Measurements from ENCODE around the gene BCCIP.

The BCCIP gene

GRCh38 chr10:125844751-125845221 is 21.4 kb downstream of the BCCIP start:
- no peak for DNase-seq (ENCODE audit: low read depth)

- no peak for DNase-seq (ENCODE audit: low read depth)
Measured at GRCh38 chr10:125845617-125846016, 22.3 kb downstream of the BCCIP start.

GRCh38 chr10:125846894-125847293 is 23.5 kb downstream of the BCCIP start:
- no peak for DNase-seq (ENCODE audit: low read depth)

GRCh38 chr10:125848371-125848770 is 25.0 kb downstream of the BCCIP start:
- DNase-seq (ENCODE audit: low read depth) = no peak

- no peak for DNase-seq (ENCODE audit: low read depth)
Measured at GRCh38 chr10:125848857-125849256, 25.5 kb downstream of the BCCIP start.

GRCh38 chr10:125849448-125849847 is 26.1 kb downstream of the BCCIP start:
- no peak for DNase-seq (ENCODE audit: low read depth)

GRCh38 chr10:125850766-125851731 is 27.7 kb downstream of the BCCIP start:
- DNase-seq (ENCODE audit: low read depth) = no peak

- no peak for DNase-seq (ENCODE audit: low read depth)
Measured at GRCh38 chr10:125852487-125852886, 29.1 kb downstream of the BCCIP start.

GRCh38 chr10:125857185-125857760 is 33.9 kb downstream of the BCCIP start:
- DNase-seq (ENCODE audit: low read depth) = no peak

- no peak for DNase-seq (ENCODE audit: low read depth)
Measured at GRCh38 chr10:125859128-125859817, 35.9 kb downstream of the BCCIP start.

GRCh38 chr10:125865120-125865519 is 41.8 kb downstream of the BCCIP start:
- no peak for DNase-seq (ENCODE audit: low read depth)

- no peak for DNase-seq (ENCODE audit: low read depth)
Measured at GRCh38 chr10:125866421-125867029, 43.2 kb downstream of the BCCIP start.

GRCh38 chr10:125868372-125868975 is 45.1 kb downstream of the BCCIP start:
- DNase-seq (ENCODE audit: low read depth) = peak; percentile 5

- DNase-seq (ENCODE audit: low read depth) = no peak
Measured at GRCh38 chr10:125871338-125871737, 48.0 kb downstream of the BCCIP start.

- DNase-seq (ENCODE audit: low read depth) = no peak
Measured at GRCh38 chr10:125878957-125879835, 55.9 kb downstream of the BCCIP start.

GRCh38 chr10:125880719-125881118 is 57.4 kb downstream of the BCCIP start:
- DNase-seq (ENCODE audit: low read depth) = no peak

- DNase-seq (ENCODE audit: low read depth) = no peak
Measured at GRCh38 chr10:125881192-125881591, 57.8 kb downstream of the BCCIP start, which contains the start of gene DHX32. TSS of gene DHX32 (minus strand) at chr10:125881292. CDS start at chr10:125880824, 468 bp downstream.

- no peak for DNase-seq (ENCODE audit: low read depth)
Measured at GRCh38 chr10:125882596-125882995, 59.2 kb downstream of the BCCIP start.

GRCh38 chr10:125883211-125883610 is 59.9 kb downstream of the BCCIP start:
- no peak for DNase-seq (ENCODE audit: low read depth)
